ENCODE measurements around the gene ASH1L.

DNA sequence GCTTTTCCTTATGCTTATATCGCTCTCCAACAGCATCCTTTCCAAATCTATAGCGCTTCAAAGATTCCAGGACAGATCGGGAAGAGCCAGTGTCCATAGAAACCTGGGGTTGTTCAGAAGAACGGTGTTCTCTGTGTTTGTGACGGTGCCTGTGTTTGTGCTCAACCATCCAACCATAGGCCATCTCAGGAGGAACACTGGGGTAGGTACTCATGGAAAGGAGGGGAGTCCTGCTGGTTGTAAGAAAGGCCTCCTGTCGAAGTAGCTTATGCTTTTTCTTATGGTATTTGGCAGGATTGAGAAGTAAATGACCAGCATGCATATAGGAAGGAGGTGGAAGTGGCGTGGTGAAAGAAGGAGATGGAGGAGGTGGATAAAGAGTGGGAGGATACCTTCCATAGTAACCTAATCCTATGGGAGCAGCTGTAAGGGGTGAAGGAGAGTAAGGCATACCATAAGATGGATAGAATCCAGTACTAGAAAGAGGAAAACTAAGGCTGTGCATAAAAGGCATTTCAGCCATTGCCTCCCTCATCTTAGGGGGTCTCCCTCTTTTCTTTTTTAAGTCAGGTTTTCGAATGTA, 84.2 kb downstream of the ASH1L start:
- TF ChIP-seq, protein P1, sequence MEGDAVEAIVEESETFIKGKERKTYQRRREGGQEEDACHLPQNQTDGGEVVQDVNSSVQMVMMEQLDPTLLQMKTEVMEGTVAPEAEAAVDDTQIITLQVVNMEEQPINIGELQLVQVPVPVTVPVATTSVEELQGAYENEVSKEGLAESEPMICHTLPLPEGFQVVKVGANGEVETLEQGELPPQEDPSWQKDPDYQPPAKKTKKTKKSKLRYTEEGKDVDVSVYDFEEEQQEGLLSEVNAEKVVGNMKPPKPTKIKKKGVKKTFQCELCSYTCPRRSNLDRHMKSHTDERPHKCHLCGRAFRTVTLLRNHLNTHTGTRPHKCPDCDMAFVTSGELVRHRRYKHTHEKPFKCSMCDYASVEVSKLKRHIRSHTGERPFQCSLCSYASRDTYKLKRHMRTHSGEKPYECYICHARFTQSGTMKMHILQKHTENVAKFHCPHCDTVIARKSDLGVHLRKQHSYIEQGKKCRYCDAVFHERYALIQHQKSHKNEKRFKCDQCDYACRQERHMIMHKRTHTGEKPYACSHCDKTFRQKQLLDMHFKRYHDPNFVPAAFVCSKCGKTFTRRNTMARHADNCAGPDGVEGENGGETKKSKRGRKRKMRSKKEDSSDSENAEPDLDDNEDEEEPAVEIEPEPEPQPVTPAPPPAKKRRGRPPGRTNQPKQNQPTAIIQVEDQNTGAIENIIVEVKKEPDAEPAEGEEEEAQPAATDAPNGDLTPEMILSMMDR (IDR thresholded peaks at IDR 0.05), result no peak
- TF ChIP-seq POLR2A (IDR thresholded peaks at IDR 0.05), result no peak
- no peak for TF ChIP-seq POLR2AphosphoS5 (IDR thresholded peaks at IDR 0.05)

Data from breast epithelium (tissue), 3 donors.